ENCODE results near the gene PREPL. TPM values are rescaled to one million over a fixed set of nuclear protein-coding genes. Genes with fewer than 3 reads are reported as not detected.

Gene PREPL
- total RNA-seq, 1 donor from 2014 or later = 52.8 TPM

DNA sequence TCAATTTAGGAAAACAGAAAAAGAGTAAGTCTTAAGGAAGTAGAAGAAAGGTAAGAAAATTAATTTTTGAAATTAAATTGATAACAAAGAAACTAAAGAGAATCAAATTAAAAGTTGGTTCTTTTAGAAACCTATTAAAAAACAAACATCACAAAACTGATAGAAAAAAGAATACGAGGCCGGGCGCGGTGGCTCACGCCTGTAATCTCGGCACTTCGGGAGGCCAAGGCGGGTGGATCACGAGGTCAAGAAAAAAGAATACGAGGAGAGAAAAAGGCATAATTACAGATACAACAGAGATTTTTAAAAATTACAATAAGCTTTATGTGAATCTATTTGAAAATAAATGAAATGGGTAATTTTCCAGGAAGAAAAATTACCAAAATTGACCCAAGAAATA lies 11.8 kb downstream of the PREPL start:
- H3K4me1 Mint-ChIP-seq (ENCODE audit: unreplicated experiment) = peaks cover 20% of the 10 kb centered on the region
- H3K4me3 Mint-ChIP-seq (ENCODE audit: unreplicated experiment) = no peak overlapping the region
- peaks cover 11% of the 10 kb centered on the region for H3K36me3 Mint-ChIP-seq (ENCODE audit: unreplicated experiment)
- H3K27me3 Mint-ChIP-seq (ENCODE audit: unreplicated experiment) = no peaks in the 10 kb centered on the region
- H3K27ac Mint-ChIP-seq (ENCODE audit: unreplicated experiment) = no peak overlapping the region
- TF ChIP-seq, protein P1, sequence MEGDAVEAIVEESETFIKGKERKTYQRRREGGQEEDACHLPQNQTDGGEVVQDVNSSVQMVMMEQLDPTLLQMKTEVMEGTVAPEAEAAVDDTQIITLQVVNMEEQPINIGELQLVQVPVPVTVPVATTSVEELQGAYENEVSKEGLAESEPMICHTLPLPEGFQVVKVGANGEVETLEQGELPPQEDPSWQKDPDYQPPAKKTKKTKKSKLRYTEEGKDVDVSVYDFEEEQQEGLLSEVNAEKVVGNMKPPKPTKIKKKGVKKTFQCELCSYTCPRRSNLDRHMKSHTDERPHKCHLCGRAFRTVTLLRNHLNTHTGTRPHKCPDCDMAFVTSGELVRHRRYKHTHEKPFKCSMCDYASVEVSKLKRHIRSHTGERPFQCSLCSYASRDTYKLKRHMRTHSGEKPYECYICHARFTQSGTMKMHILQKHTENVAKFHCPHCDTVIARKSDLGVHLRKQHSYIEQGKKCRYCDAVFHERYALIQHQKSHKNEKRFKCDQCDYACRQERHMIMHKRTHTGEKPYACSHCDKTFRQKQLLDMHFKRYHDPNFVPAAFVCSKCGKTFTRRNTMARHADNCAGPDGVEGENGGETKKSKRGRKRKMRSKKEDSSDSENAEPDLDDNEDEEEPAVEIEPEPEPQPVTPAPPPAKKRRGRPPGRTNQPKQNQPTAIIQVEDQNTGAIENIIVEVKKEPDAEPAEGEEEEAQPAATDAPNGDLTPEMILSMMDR (IDR thresholded peaks at IDR 0.05) = no peak
- no peak for DNase-seq (ENCODE audit: extremely low spot score, unreplicated experiment)
- no peaks in the 10 kb centered on the region for H3K9me3 Mint-ChIP-seq (ENCODE audit: unreplicated experiment)

DNA sequence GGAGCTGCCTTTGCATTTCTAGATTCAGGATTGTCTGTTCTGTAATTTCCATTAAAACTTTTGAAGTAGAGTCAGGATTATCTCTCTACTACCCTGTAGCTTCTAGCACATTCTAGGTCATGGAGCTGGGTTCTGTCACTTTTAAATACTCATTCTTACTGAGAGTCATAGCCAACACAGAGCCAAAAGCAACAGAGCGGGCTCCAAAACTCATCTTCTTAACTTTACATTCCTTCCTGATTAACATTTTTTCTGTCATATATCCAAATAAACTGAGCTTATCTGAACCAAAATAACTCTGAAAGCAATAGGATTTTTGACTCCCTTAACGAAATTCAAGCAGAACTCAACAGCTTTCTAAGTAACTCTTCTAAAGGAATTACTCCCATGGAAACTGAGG lies 12.9 kb downstream of the PREPL start:
- Mint-ChIP-seq H3K9me3 (ENCODE audit: unreplicated experiment) (no peaks in the 10 kb centered on the region), H3K27ac (ENCODE audit: unreplicated experiment) (no peak overlapping the region), H3K27me3 (ENCODE audit: unreplicated experiment) (no peaks in the 10 kb centered on the region), H3K4me1 (ENCODE audit: unreplicated experiment) (peaks cover 20% of the 10 kb centered on the region), H3K36me3 (ENCODE audit: unreplicated experiment) (peaks cover 14% of the 10 kb centered on the region), H3K4me3 (ENCODE audit: unreplicated experiment) (no peak overlapping the region)
- TF ChIP-seq, protein P1 (IDR thresholded peaks at IDR 0.05) = no peak
- no peak for DNase-seq (ENCODE audit: extremely low spot score, unreplicated experiment)

DNA sequence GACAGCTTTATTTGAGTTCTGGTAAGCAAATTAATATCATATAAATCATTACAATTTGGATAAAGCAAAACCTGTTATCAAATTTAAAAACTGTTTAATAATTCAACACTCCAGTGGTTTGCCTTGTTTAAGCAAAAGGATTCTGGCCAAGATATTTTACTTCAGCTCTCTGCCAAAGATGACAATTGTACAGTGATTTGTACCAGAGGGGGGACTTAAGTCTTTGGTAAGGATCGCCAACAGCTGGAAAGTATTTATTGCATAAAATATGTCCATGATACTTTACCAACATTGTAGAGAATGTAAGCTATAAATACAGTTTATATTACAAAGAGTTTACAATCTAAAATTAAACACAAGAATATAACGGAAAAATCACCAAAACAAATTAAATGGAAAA lies 13.8 kb downstream of the PREPL start:
- Mint-ChIP-seq H3K4me1 (ENCODE audit: unreplicated experiment) (peaks cover 20% of the 10 kb centered on the region), H3K27me3 (ENCODE audit: unreplicated experiment) (no peaks in the 10 kb centered on the region), H3K36me3 (ENCODE audit: unreplicated experiment) (peaks cover 17% of the 10 kb centered on the region), H3K4me3 (ENCODE audit: unreplicated experiment) (no peak overlapping the region), H3K9me3 (ENCODE audit: unreplicated experiment) (no peaks in the 10 kb centered on the region), H3K27ac (ENCODE audit: unreplicated experiment) (no peak overlapping the region)
- DNase-seq (ENCODE audit: extremely low spot score, unreplicated experiment) = no peak
- TF ChIP-seq, protein P1 (IDR thresholded peaks at IDR 0.05) = no peak

DNA sequence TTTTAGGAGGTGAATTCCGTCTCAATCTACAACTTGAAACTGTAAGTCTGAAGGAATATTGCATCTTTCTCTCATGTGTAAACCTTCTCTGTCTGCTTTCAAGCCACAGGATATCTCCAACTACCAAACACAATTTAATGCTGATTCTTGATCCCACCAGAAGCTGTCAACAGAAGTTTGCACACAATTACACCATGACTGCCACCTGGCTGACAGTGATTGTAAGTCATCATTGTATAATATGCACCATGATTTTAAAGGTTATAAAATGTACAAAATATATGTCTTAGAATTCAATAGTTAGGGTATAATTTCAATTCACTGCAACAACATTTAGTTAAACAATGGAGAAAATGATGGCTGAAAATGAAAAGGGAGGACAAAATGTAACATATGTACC lies 18.4 kb downstream of the PREPL start:
- TF ChIP-seq, protein P1 (IDR thresholded peaks at IDR 0.05) = peak; percentile 53
- peaks cover 38% of the 10 kb centered on the region for H3K36me3 Mint-ChIP-seq (ENCODE audit: unreplicated experiment)
- H3K27me3 Mint-ChIP-seq (ENCODE audit: unreplicated experiment) = no peaks in the 10 kb centered on the region
- H3K27ac Mint-ChIP-seq (ENCODE audit: unreplicated experiment) = no peak overlapping the region
- H3K4me1 Mint-ChIP-seq (ENCODE audit: unreplicated experiment) = no peaks in the 10 kb centered on the region
- H3K9me3 Mint-ChIP-seq (ENCODE audit: unreplicated experiment) = no peaks in the 10 kb centered on the region
- no peak for DNase-seq (ENCODE audit: extremely low spot score, unreplicated experiment)
- no peak overlapping the region for H3K4me3 Mint-ChIP-seq (ENCODE audit: unreplicated experiment)

DNA sequence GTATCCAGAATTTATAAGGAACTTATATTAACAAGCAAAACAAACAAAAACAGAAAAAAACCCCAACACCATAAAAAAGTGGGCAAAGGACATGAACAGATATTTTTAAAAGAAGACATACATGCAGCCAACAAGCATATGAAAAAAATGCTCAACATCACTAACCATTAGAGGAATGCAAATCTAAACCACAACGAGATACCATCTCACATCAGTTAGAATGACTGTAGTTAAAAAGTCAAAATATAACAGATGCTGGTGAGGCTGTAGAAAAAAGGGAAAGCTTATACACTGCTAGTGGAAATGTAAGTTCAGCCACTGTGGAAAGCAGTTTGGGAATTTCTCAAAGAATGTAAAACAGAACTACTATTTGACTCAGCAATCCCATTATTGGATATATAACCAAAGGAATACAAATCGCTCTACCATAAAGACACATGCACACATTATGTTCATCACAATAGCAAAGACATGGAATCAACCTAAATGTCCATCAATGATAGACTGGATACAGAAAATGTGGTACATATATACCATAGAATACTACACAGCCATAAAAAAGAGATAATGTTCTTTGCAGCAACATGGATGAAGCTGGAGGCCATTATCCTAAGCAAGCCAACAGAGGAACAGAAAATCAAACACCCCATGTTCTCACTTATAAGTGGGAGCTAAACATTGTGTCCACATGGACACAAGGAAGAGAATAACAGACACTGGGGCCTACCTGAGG lies 25.3 kb downstream of the PREPL start:
- H3K4me1 Mint-ChIP-seq (ENCODE audit: unreplicated experiment) = no peaks in the 10 kb centered on the region
- H3K36me3 Mint-ChIP-seq (ENCODE audit: unreplicated experiment) = peaks cover 55% of the 10 kb centered on the region
- H3K27me3 Mint-ChIP-seq (ENCODE audit: unreplicated experiment) = no peaks in the 10 kb centered on the region
- H3K27ac Mint-ChIP-seq (ENCODE audit: unreplicated experiment) = no peak overlapping the region
- no peak overlapping the region for H3K4me3 Mint-ChIP-seq (ENCODE audit: unreplicated experiment)
- H3K9me3 Mint-ChIP-seq (ENCODE audit: unreplicated experiment) = peaks cover 5% of the 10 kb centered on the region
- DNase-seq (ENCODE audit: extremely low spot score, unreplicated experiment) = no peak
- TF ChIP-seq, protein P1 (IDR thresholded peaks at IDR 0.05) = no peak
